Stimulated activated CD8-positive, alpha-beta memory T cell treated with anti-CD3 and anti-CD28 coated beads, Interleukin-15, amount 100 ng/mL, for 48 hours (primary cell): ENCODE measurements around the gene CEP20.
A peak's percentile ranks its signal among the peaks of the same experiment; 100 is the strongest.

Source experiments
- DNase-seq, 2 donors: peaks; one replicate each; pipeline ENCODE4 v3.0.0-alpha.2; 2020; ENCODE audit warnings: low read depth in 2 of 2

CEP20 gene

GRCh38 chr16:15897834-15898254 lies 9.4 kb upstream of the CEP20 start:
- peak; percentile 42 to 44 for DNase-seq

- no peak for DNase-seq
Observed at GRCh38 chr16:15897121-15897780, 8.8 kb upstream of the CEP20 start.

GRCh38 chr16:15894571-15895374 lies 6.4 kb upstream of the CEP20 start:
- peak in 1 of 2 donors; percentile 19 for DNase-seq

GRCh38 chr16:15891508-15891907 lies 3.1 kb upstream of the CEP20 start:
- DNase-seq, result no peak

GRCh38 chr16:15887283-15887682 lies 1.1 kb downstream of the CEP20 start:
- DNase-seq, result no peak

- no peak for DNase-seq
Observed at GRCh38 chr16:15886078-15886477, 2.3 kb downstream of the CEP20 start.

GRCh38 chr16:15885560-15886001 lies 2.8 kb downstream of the CEP20 start:
- DNase-seq, result no peak

- DNase-seq, result no peak
Observed at GRCh38 chr16:15882563-15882962, 5.8 kb downstream of the CEP20 start.

GRCh38 chr16:15881794-15882379 lies 6.5 kb downstream of the CEP20 start:
- DNase-seq, result no peak

GRCh38 chr16:15880434-15881308 lies 7.7 kb downstream of the CEP20 start:
- DNase-seq, result no peak

GRCh38 chr16:15879255-15879811 lies 9.1 kb downstream of the CEP20 start:
- no peak for DNase-seq

- DNase-seq, result no peak
Observed at GRCh38 chr16:15876503-15876902, 11.9 kb downstream of the CEP20 start.

- DNase-seq, result no peak
Observed at GRCh38 chr16:15874745-15875314, 13.6 kb downstream of the CEP20 start.

GRCh38 chr16:15873737-15874136 lies 14.7 kb downstream of the CEP20 start:
- DNase-seq, result no peak

- DNase-seq, result no peak
Observed at GRCh38 chr16:15873301-15873700, 15.1 kb downstream of the CEP20 start.

- no peak for DNase-seq
Observed at GRCh38 chr16:15870011-15870410, 18.4 kb downstream of the CEP20 start.

- DNase-seq, result no peak
Observed at GRCh38 chr16:15866451-15866850, 22.0 kb downstream of the CEP20 start.

- DNase-seq, result no peak
Observed at GRCh38 chr16:15865742-15866141, 22.7 kb downstream of the CEP20 start.

- DNase-seq, result no peak
Observed at GRCh38 chr16:15864939-15865338, 23.5 kb downstream of the CEP20 start.

GRCh38 chr16:15861996-15862395 lies 26.4 kb downstream of the CEP20 start:
- DNase-seq, result no peak
